HG02678 (cell line): Measurements from ENCODE around the gene ISG20L2.
"Not testable (repeated sequence)": the region's sequence is repeated elsewhere in the genome, so short reads cannot be mapped to it uniquely, and the experiment has no call there.

Source experiments
- ATAC-seq: cut with Tn5 transposase; IDR thresholded peaks from one replicate; pipeline ENCODE4 v1.9.1; 2021; ENCODE audit warnings: mild to moderate bottlenecking, moderate library complexity; ENCODE audit not compliant: unreplicated experiment

ISG20L2 gene

GRCh38 chr1:156728599-156729462 lies at the start of gene ISG20L2:
TSS of gene ISG20L2 (minus strand) at chr1:156728766. CDS start at chr1:156727652, 1,114 bp downstream.
- ATAC-seq: peak; percentile 91

- no peak for ATAC-seq
Measured at GRCh38 chr1:156777573-156777972, 49.0 kb upstream of the ISG20L2 start.

GRCh38 chr1:156776942-156777341 lies 48.4 kb upstream of the ISG20L2 start:
- no peak for ATAC-seq

- ATAC-seq: no peak
Measured at GRCh38 chr1:156775799-156776198, 47.2 kb upstream of the ISG20L2 start.

GRCh38 chr1:156773607-156774006 lies 45.0 kb upstream of the ISG20L2 start:
- no peak for ATAC-seq

- ATAC-seq: no peak
Measured at GRCh38 chr1:156772728-156773497, 44.3 kb upstream of the ISG20L2 start.

- ATAC-seq: no peak
Measured at GRCh38 chr1:156772222-156772621, 43.7 kb upstream of the ISG20L2 start.

- ATAC-seq: no peak
Measured at GRCh38 chr1:156768610-156769295, 40.2 kb upstream of the ISG20L2 start.

GRCh38 chr1:156767879-156768604 lies 39.5 kb upstream of the ISG20L2 start:
- ATAC-seq: peak; percentile 3

GRCh38 chr1:156767101-156767878 lies 38.7 kb upstream of the ISG20L2 start, which contains the start of gene PRCC:
TSS of gene PRCC (plus strand) at chr1:156767535. CDS start at chr1:156767772, 237 bp downstream.
- peak; percentile 93 for ATAC-seq

GRCh38 chr1:156766298-156767100 lies 37.9 kb upstream of the ISG20L2 start:
- no peak for ATAC-seq

- no peak for ATAC-seq
Measured at GRCh38 chr1:156765666-156766065, 37.1 kb upstream of the ISG20L2 start.

- ATAC-seq: not testable (repeated sequence)
Measured at GRCh38 chr1:156765136-156765535, 36.6 kb upstream of the ISG20L2 start.

GRCh38 chr1:156760796-156761104 lies 32.2 kb upstream of the ISG20L2 start:
- ATAC-seq: no peak

GRCh38 chr1:156760092-156760795 lies 31.7 kb upstream of the ISG20L2 start:
- ATAC-seq: no peak

- ATAC-seq: not testable (repeated sequence)
Measured at GRCh38 chr1:156757572-156758253, 29.1 kb upstream of the ISG20L2 start.

GRCh38 chr1:156756355-156756754 lies 27.8 kb upstream of the ISG20L2 start:
- ATAC-seq: no peak

- no peak for ATAC-seq
Measured at GRCh38 chr1:156755527-156755950, 27.0 kb upstream of the ISG20L2 start.
